ENCODE data around the gene PFN3.

The PFN3 gene

DNA sequence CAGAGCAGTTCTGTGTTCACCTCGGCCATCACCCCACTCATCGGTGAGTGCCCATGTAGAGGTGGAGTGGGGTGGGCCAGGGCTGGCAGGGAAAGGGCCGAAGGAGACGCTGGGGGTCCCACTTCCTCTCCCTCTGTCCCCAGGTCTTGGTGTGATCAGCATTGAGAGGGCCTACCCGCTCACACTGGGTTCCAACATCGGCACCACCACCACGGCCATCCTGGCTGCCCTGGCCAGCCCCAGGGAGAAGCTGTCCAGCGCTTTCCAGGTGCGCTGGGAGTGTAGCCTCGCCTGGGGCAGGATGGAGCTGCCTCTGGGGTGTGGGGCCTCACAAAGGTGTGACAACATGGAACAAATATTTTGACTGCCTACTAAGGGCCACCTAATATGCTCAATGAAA, 3.7 kb downstream of the PFN3 start:
- no peak for TF ChIP-seq CTCF (IDR thresholded peaks at IDR 0.05; ENCODE audit: low read length, missing control alignments)
- H3K4me3 ChIP-seq (replicated peaks; ENCODE audit: low read depth, low read length), result no peak overlapping the region
- DNase-seq (ENCODE audit: low read depth), result no peak

DNA sequence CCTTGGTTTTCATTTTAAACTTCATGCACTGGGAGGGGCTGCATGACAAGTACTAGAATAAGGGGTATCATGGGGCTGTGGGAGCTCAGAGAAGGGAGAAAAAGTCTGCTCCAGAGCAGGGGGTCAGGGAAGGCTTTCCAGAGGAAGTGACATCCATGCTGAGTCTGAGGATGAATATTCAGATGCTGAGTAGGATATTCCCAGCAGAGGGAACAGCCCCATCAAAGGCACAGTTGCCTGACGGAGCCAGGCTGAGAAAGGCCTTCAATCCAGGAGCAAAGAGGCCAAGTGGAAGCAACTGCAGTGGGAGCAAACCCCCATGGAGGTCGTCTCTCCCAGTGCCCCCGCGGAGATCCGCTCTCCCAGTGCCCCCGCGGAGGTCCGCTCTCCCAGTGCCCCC, 4.4 kb downstream of the PFN3 start:
- no peak for DNase-seq (ENCODE audit: low read depth)
- no peak overlapping the region for H3K4me3 ChIP-seq (replicated peaks; ENCODE audit: low read depth, low read length)
- TF ChIP-seq CTCF (IDR thresholded peaks at IDR 0.05; ENCODE audit: low read length, missing control alignments), result no peak

GRCh38 chr5:177393990-177394389, 6.5 kb downstream of the PFN3 start:
- no peak for TF ChIP-seq CTCF (IDR thresholded peaks at IDR 0.05; ENCODE audit: low read length, missing control alignments)
- H3K4me3 ChIP-seq (replicated peaks; ENCODE audit: low read depth, low read length), result no peak overlapping the region
- DNase-seq (ENCODE audit: low read depth), result no peak

- no peak for DNase-seq (ENCODE audit: low read depth)
- no peak overlapping the region for H3K4me3 ChIP-seq (replicated peaks; ENCODE audit: low read depth, low read length)
- TF ChIP-seq CTCF (IDR thresholded peaks at IDR 0.05; ENCODE audit: low read length, missing control alignments), result no peak
Measured at GRCh38 chr5:177393206-177393765, 7.2 kb downstream of the PFN3 start.

- H3K4me3 ChIP-seq (replicated peaks; ENCODE audit: low read depth, low read length), result no peak overlapping the region
- DNase-seq (ENCODE audit: low read depth), result no peak
- TF ChIP-seq CTCF (IDR thresholded peaks at IDR 0.05; ENCODE audit: low read length, missing control alignments), result no peak
Measured at GRCh38 chr5:177392765-177393164, 7.7 kb downstream of the PFN3 start.

DNA sequence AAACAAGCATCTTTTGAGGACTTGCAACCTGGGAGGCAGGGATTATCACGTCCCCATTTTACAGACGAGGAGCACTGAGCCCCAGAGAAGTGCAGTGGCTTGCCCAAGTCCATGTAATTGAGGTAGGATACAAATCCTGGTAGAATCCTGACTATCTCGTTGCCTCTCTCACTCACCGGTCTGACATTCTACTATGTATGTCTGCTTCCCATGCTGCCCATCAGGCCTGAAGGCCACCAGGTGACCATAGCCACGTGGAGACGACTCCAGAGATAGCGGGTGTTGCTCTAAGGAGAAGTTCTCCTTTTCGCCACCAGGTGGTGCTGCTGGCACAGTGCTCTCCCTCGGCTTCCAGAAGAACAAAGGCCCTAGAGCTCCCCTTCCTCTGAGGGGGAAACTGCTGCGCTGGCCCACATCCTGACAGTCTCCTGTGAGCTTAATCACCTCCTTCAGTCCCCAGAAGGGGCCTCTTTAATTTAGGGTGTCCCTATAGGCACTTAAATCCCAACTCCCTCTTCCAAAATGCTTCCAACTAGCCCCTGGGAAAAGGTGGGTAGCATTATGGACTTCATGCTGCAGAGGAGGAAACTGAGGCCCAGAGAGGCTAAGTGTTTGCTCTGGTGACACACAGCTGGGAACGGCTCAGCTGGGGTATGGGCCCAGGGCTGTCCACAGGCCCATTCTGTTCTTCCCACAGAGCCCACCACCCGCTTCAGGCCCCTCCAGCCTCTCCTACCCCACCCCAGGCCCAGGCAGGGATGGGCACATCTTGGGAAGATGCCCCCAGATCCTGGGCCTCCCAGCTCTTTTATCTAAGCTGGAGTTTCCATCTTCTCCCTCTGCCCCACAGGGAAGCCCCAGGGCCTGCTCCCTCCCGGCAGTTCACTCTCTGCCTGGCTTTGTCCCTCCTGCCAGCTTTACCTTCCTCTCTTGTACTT, 9.8 kb downstream of the PFN3 start:
- no peak overlapping the region for H3K4me3 ChIP-seq (replicated peaks; ENCODE audit: low read depth, low read length)
- DNase-seq (ENCODE audit: low read depth), result peak; percentile 86
- peak; percentile 93 for TF ChIP-seq CTCF (IDR thresholded peaks at IDR 0.05; ENCODE audit: low read length, missing control alignments)

Measured in fibroblast of pulmonary artery (primary cell).